ENCODE measurements around the gene ST6GALNAC4.

- TF ChIP-seq CTCF (IDR thresholded peaks at IDR 0.05) (no peak), POLR2AphosphoS5 (IDR thresholded peaks at IDR 0.05) (no peak)
These were observed 41.9 kb upstream of the ST6GALNAC4 start for GRCh38 chr9:127958728-127959127.
